CD4-positive, alpha-beta T cell treated with Interleukin-10 for 1 hour (primary cell): ENCODE measurements around the gene COL26A1.
"Not testable (repeated sequence)": the region's sequence is repeated elsewhere in the genome, so short reads cannot be mapped to it uniquely, and the experiment has no call there.

Experiments
- DNase-seq: peaks from one replicate; pipeline ENCODE4 v3.0.0-alpha.2; 2020

The COL26A1 gene

GRCh38 chr7:101555921-101556275 is 193.2 kb downstream of the COL26A1 start:
- no peak for DNase-seq

GRCh38 chr7:101556453-101556968 is 193.8 kb downstream of the COL26A1 start:
- DNase-seq: no peak

DNA sequence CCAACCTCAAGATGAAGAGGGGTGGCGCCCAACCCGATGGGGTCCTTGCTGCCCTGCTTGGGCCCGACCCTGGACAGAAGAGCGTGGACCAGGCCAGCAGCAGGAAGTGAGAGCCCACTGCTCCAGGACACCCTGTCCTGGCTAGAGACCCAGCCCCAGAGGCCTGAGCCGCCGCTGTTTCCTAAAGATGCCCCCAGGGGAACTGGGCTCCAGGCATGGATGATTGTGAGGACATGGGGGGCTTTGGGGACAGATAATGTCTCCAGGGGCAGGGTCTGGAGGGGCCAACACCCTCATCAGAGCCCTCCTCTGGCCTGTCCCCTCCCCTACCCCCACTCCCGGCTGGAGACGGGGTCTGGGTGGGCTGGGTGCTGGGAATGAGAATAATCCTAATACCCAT is 194.7 kb downstream of the COL26A1 start:
- DNase-seq: no peak

GRCh38 chr7:101557978-101558741 is 195.5 kb downstream of the COL26A1 start:
- no peak for DNase-seq

- DNase-seq: no peak
Measured at GRCh38 chr7:101558742-101559325, 196.2 kb downstream of the COL26A1 start.

DNA sequence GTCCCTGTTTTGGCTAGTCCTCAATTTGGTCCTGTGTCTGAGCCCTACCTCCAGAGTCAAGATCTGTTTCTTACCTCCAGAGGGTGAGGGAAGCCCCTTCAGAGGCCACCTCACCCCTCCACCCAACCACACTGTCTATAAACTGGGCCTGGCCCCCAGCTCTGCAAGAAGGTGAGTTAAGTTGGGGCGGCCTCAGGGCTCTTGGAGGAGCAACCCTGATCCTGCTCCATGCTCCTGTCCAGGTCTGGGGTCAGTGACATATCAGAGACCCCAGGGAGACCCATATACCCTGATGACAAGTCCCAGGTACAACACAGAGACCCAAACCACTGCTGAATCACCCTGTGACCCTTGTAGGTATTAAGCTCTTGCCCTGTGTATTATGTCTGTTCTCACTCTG is 196.9 kb downstream of the COL26A1 start:
- DNase-seq: no peak

GRCh38 chr7:101560021-101560420 is 197.3 kb downstream of the COL26A1 start:
- DNase-seq: not testable (repeated sequence)

DNA sequence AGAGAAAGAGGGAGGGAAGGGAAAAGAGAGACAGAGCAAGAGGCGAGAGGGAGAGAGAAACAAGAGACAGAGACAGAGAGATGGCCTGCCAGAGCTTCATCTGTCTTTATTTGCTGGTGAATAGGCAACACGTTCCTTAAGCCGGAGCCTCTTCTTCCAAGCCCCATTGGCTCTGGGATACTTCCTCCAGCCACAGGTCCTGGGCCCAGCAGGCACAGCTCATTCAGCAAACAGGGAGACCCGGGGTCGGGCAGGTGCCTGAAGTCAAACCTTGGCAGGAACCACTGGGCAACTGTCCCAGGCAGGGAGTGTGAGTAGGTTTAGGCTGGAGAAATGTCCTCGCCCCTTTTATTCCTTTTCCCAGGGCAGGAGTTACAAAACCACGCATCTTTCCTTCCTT is 198.2 kb downstream of the COL26A1 start:
- no peak for DNase-seq

GRCh38 chr7:101561293-101561692 is 198.6 kb downstream of the COL26A1 start:
- not testable (repeated sequence) for DNase-seq

DNA sequence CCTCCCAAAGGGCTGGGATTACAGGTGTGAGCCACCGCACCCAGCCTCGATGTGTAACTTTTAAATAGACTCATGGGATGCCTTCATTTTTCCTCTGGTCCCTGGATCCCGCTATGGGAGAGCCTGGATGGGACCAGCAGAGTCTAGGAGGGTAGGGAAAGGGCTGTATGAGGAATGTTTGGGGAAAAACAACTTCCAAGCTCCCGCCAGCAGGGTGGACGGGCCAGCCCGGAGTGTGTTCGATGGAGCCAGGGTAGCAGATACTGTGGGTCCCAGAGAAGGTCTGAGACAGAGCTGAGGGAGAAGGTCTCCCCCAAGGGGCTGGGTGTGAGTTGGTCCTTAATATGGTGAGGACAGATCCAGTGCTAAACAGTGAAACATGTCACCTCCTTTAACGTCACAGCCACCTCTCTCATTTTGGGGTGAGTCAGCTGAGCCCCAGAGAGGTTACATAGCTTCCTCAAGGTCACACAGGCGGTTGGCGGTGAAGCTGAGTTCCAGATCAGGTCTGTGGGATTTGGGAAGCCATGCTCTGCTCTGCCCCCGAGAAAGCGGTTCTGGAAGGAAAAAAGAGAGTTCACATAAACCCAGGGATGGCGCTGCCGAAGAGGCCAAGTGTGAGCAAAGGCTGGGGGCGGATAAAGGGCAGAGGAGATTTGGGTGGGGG is 200.0 kb downstream of the COL26A1 start:
- no peak for DNase-seq

DNA sequence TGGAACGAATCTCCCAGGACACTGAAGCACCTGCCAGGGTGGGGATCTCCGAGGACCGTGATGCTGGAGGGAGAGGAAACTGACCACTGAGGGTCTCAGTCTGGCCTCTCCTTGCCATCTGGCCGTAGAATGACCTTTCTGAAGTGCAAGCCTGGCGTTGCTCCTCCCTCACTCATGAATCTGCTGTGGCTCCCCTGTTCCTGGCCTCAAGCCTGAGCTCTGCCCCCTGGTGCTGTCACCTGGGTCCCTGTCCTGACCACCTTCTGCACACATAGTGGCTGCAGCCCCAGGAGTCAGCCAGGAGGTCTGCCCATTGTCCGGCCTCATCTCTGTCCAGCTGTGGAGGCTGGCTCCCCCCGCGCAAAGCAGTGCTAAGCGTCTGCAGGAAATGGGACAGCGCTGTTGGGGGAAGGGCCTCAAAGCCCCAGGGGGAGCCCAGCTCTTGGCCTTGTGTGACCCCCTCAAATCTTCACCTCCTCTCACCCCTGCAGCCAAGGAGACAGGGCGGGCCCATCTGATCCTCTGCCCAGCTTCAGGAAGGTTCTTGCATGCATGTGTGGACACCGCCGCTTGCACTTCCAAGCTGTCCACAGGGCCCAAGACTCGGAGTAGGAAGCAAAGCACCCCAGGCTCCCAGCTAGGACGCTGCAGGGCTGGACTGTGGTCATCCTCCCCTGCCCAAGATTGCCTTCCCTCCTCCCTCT is 200.7 kb downstream of the COL26A1 start:
- DNase-seq: no peak

DNA sequence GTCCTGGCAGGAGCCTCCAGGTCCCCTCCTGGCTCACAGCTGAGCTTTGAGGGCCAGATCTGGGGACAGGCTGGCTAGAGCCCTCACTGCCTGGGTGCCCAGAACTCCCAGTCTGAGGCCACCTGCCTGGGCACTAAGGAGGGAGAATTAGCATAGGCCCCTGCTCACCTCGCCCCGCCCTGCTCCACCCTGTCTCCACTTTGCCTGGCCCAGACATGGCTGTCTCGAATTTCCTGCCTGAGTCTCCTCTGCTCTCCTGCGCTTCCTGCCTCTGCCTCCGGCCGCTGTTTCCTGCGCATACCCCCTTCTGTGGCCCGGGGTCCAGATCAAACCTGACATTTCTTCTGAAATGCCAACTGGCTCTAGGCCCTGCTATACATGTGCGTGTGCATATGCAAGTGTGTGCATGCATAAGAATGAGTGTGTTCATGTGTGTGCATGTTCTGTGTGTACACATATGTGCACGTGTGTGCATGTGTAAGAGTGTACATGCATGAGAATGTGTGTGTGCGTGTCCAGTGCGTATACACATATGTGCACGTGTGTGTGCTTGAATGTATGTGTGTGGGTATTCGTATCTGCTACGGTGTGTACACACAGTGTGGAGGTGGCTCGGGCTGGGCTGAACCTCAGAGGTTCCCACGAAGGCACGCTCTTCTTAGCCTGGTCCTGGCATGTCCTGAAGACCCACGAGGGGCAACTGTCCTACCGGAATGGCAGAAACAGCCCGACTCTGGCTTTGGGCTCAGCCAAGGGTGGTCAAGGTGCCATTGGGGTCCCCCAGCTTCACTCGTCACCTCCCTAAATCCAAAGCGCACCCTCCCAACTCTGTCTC is 201.5 kb downstream of the COL26A1 start:
- no peak for DNase-seq

DNA sequence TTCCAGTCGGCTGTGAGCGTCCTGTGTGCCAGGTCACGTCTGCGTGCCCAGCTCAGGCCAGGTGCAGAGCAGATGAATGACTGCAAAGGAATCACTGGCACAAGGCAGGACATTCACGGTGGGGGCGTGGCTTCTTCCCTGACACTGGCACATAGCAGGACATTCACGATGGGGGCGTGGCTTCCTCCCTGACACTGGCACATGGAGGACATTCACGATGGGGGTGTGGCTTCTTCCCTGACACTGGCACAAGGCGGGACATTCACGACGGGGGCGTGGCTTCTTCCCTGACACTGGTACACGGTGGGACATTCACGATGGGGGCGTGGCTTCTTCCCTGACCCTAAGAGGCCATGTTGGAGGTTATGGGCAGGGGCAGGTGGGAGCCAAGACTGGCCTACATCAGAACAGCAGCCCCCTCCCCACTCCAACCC is 202.1 kb downstream of the COL26A1 start:
- no peak for DNase-seq

GRCh38 chr7:101565601-101566209 is 203.0 kb downstream of the COL26A1 start:
- no peak for DNase-seq

DNA sequence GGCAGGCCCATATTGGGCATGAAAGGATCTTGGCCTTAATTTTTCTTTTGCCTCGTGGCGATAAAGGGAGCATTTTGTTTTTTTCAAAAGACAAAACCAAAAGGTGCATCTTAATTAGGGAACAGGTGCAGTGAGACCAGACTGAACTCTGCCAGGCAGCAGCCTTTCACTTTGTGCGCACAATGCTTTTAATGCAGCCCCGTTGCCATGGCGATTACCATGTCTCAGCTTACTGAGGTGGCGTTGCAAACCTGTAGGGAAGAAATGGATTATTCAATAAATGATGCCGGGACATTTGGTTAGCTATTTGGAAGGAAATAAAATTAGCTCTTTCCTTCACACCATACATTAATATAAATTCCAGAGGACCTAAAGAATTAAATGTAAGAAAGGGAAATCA is 204.6 kb downstream of the COL26A1 start:
- DNase-seq: no peak

DNA sequence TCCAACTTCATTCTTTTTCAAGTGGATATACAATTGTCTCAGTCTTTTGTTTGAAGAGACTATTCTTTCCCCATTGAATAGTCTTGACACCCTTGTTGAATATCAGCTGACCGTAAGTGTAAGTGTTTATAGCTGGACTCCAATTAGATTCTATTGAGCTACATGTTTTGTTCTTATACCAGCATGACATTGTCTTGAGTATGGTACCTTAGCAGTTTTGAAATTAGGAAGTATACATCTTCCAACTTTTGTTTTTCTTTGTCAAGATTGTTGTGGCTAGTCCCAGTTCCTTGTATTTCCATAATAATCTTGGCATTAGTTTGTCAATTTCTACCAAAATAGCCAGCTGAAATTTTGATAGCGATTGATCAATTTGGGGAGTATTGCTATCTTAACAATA is 209.5 kb downstream of the COL26A1 start:
- no peak for DNase-seq

DNA sequence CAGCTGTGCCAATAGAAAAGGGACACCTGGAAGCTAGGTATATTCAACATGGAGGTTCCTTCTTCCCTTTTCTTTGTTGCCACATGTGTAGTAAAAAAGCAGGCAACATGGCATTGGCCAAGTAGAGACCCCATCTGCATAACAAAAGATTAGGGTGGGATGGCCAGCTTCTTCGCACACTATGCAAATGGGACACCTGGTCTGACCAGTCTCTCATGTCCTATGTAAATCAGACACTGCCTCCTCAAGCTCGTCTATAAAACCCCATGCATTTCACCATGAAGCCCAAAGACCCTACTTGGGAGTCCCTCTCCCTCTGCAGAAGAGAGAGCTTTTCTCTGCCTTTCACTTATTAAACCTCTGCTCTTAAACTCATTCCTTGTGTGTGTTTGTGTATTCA is 212.5 kb downstream of the COL26A1 start:
- DNase-seq: no peak

DNA sequence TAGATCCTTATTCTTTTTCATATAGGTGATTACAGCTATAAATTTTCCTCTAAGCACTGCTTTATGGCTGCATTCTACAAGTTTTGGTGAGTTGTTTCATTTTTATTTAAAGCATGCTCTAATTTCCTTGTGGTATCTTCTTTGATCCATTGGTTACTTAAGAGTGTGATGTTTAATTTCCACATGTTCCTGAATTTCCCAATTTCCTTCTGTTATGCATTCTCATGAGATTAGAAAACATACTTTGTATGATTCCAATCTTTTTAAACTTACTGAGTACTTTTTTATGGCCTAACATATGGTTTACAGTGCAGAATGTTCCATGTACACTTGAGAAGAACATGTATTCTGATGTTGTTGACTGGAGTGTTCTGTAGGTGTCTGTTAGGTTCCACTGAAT is 213.0 kb downstream of the COL26A1 start:
- no peak for DNase-seq

GRCh38 chr7:101576998-101577397 is 214.3 kb downstream of the COL26A1 start:
- no peak for DNase-seq

DNA sequence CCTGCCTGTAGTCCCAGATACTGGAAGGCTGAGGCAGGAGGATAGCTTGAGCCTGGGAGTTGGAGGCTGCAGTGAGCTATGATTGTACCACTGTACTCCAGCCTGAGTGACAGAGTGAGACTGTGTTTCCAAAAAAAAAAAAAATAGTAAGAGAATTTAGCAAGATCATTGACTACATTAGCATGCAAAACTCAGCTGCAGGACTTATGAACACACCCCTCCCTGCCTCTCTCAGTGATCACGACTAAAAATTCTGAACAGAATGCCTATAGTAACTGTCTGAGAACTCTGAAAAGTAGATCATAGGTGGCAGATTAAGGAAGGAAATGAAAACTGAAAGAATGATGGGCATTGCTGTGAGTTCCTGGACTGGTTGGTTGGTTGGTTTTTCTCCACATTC is 215.9 kb downstream of the COL26A1 start:
- DNase-seq: no peak

- no peak for DNase-seq
Measured at GRCh38 chr7:101580596-101580995, 217.9 kb downstream of the COL26A1 start.

- DNase-seq: no peak
Measured at GRCh38 chr7:101581891-101582290, 219.2 kb downstream of the COL26A1 start.
